Measurements from ENCODE around the gene ZNF174. TPM values are rescaled to one million over a fixed set of nuclear protein-coding genes. Genes with fewer than 3 reads are reported as not detected.
A peak's percentile ranks its signal among the peaks of the same experiment; 100 is the strongest.

The ZNF174 gene
- total RNA-seq, 2 experiments from 2014 or later = 5.6 to 5.7 TPM

- peaks cover 23% of the 10 kb centered on the region for H3K36me3 Mint-ChIP-seq (ENCODE audit: low read depth)
- H3K9me3 Mint-ChIP-seq = no peaks in the 10 kb centered on the region
- no peaks in the 10 kb centered on the region for H3K27me3 Mint-ChIP-seq
- H3K4me1 Mint-ChIP-seq (ENCODE audit: low read depth) = peaks cover 33% of the 10 kb centered on the region
- Histone ChIP-seq H3K9me3 (ENCODE audit: control insufficient read depth in 1 of 2, insufficient read depth in 1 of 2, low read length in 2 of 2) (no peaks in the 10 kb centered on the region), H3K36me3 (ENCODE audit: insufficient read depth, low read length) (peaks cover 6% of the 10 kb centered on the region), H3K27ac (ENCODE audit: low read depth in 1 of 2, low read length in 2 of 2) (no peak overlapping the region), H3K27me3 (ENCODE audit: control insufficient read depth in 1 of 2, insufficient read depth in 2 of 2, low read length in 2 of 2) (no peaks in the 10 kb centered on the region), H3K4me1 (ENCODE audit: insufficient read depth, low read length) (peaks cover 19% of the 10 kb centered on the region), H3K4me3 (ENCODE audit: low read length) (no peak overlapping the region)
- ATAC-seq (ENCODE audit: poor library complexity) (no peak), DNase-seq (no peak)
- H3K27ac Mint-ChIP-seq = peak overlapping the region; percentile 50
- POLR2A ChIA-PET = interaction anchor here (0.9 kb wide), 1 partner anchor 189 kb away, joined by 3 read pairs; no protein-coding TSS in a partner anchor
- TF ChIP-seq, protein P1, sequence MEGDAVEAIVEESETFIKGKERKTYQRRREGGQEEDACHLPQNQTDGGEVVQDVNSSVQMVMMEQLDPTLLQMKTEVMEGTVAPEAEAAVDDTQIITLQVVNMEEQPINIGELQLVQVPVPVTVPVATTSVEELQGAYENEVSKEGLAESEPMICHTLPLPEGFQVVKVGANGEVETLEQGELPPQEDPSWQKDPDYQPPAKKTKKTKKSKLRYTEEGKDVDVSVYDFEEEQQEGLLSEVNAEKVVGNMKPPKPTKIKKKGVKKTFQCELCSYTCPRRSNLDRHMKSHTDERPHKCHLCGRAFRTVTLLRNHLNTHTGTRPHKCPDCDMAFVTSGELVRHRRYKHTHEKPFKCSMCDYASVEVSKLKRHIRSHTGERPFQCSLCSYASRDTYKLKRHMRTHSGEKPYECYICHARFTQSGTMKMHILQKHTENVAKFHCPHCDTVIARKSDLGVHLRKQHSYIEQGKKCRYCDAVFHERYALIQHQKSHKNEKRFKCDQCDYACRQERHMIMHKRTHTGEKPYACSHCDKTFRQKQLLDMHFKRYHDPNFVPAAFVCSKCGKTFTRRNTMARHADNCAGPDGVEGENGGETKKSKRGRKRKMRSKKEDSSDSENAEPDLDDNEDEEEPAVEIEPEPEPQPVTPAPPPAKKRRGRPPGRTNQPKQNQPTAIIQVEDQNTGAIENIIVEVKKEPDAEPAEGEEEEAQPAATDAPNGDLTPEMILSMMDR (IDR thresholded peaks at IDR 0.05) = no peak
- CTCF ChIA-PET = no interaction called here
- H3K4me3 Mint-ChIP-seq = peak overlapping the region; percentile 30
- intact Hi-C loops (cut with DNase I, micrococcal nuclease) = loop anchor here in 1 of 2 experiments (10.0 kb wide), 1 partner anchor 429 kb away; the partner anchor contains the start of genes HCFC1R1, THOC6 and TNFRSF12A
Measured at GRCh38 chr16:3454093-3454492, 53.1 kb downstream of the ZNF174 start.

DNA sequence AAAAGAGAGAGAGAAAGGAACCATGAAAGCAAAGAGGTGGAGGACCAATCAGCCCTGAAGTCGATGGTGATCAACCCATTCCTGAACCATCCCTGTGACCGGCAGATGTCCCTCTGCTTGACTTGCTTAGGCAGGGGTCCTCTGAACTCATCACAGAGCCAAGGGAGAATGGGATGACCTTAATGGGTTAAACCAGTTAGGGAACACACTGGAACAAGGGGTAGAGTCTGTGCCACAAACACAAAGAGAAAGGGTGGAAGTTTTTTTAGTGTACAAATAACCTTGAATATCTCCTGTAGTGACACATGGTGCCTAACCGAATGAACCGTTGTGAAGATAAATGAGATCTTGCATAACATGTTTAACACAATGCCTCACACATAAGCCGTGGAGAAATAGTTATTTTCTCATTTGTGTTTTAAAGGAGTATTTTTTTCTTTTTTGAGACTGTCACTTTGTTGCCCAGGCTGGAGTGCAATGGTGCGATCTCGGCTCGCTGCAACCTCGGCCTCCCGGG is 53.7 kb downstream of the ZNF174 start:
- Mint-ChIP-seq H3K27ac (peak overlapping the region; percentile 50), H3K36me3 (ENCODE audit: low read depth) (peaks cover 18% of the 10 kb centered on the region), H3K4me3 (peak overlapping the region; percentile 30), H3K27me3 (no peaks in the 10 kb centered on the region), H3K9me3 (no peaks in the 10 kb centered on the region), H3K4me1 (ENCODE audit: low read depth) (peaks cover 39% of the 10 kb centered on the region)
- Histone ChIP-seq H3K27ac (ENCODE audit: low read depth in 1 of 2, low read length in 2 of 2) (no peak overlapping the region), H3K27me3 (ENCODE audit: control insufficient read depth in 1 of 2, insufficient read depth in 2 of 2, low read length in 2 of 2) (no peaks in the 10 kb centered on the region), H3K36me3 (ENCODE audit: insufficient read depth, low read length) (peaks cover 6% of the 10 kb centered on the region), H3K4me3 (ENCODE audit: low read length) (no peak overlapping the region), H3K9me3 (ENCODE audit: control insufficient read depth in 1 of 2, insufficient read depth in 1 of 2, low read length in 2 of 2) (no peaks in the 10 kb centered on the region), H3K4me1 (ENCODE audit: insufficient read depth, low read length) (peaks cover 25% of the 10 kb centered on the region)
- ATAC-seq (ENCODE audit: poor library complexity) = no peak
- DNase-seq = no peak
- ChIA-PET CTCF (no interaction called here), POLR2A (interaction anchor here (0.9 kb wide), 1 partner anchor 190 kb away, joined by 3 read pairs; no protein-coding TSS in a partner anchor)
- TF ChIP-seq, protein P1 (IDR thresholded peaks at IDR 0.05) = no peak
- intact Hi-C loops (cut with DNase I, micrococcal nuclease) = loop anchor here (5.0 to 10.0 kb wide), 7 partner anchors 147 to 430 kb away; partner anchors contain the start of genes ZNF263 (in 2 of the 2), HCFC1R1 (in 1 of the 2), THOC6 (in 1 of the 2) and TIGD7 (in 1 of the 2)

DNA sequence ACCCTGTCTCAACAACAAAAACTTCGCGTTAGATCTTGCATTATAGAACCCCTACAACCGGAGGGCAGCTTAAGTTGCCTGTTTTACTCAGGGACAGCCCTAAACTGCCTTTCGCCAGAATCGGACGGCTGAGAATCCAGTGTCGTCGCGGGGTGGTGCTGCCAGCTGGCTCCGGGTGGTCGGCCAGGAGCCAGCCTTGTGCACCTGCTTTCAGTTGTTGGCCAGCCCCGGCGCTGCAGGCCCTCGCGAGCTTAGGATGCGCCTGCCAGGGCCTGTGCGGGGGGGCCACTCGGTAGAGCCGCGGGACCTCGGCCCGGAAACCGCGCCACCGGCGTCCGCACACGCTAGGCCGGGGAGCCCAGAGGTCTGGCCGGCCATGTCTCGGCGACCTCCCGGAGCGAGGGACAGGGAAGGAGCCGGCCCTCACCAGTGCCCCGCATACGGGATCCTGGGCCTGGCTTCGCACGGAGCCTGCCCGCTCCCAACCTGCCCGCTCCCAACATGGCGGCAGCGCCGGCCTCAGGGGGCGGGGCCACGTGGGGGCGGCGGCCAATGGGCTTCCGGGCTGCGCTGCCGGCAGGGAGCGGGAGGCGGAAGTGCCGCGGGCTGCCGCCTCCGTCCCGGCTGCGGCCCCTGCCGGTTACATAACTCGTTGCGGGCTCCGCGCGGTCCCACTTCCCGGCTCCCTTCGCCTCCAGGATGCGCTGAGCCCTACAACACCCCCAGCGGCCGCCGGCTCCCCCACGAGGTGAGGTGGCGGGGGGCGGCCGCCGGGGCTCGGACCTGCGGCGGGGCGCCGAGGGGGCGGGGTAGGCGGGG is 56.6 kb downstream of the ZNF174 start:
- Mint-ChIP-seq H3K27ac (peak overlapping the region; percentile 83), H3K9me3 (no peaks in the 10 kb centered on the region), H3K27me3 (no peaks in the 10 kb centered on the region), H3K36me3 (ENCODE audit: low read depth) (peaks cover 8% of the 10 kb centered on the region), H3K4me3 (peak overlapping the region; percentile 76), H3K4me1 (ENCODE audit: low read depth) (peaks cover 59% of the 10 kb centered on the region)
- CTCF ChIA-PET = interaction anchor here (0.6 to 2.7 kb wide), 9 partner anchors 13 to 455 kb away, joined by 3 to 17 read pairs (median 4); partner anchors contain the start of genes CLUAP1, NAA60, TIGD7 and ZNF174
- Histone ChIP-seq H3K27me3 (ENCODE audit: control insufficient read depth in 1 of 2, insufficient read depth in 2 of 2, low read length in 2 of 2) (no peaks in the 10 kb centered on the region), H3K9me3 (ENCODE audit: control insufficient read depth in 1 of 2, insufficient read depth in 1 of 2, low read length in 2 of 2) (no peaks in the 10 kb centered on the region), H3K4me1 (ENCODE audit: insufficient read depth, low read length) (peaks cover 46% of the 10 kb centered on the region), H3K4me3 (ENCODE audit: low read length) (peak overlapping the region; percentile 83), H3K36me3 (ENCODE audit: insufficient read depth, low read length) (peaks cover 10% of the 10 kb centered on the region), H3K27ac (ENCODE audit: low read depth in 1 of 2, low read length in 2 of 2) (peak overlapping the region; percentile 84 to 90)
- DNase-seq = peak; percentile 74 to 97 (median 90)
- peak; percentile 86 for ATAC-seq (ENCODE audit: poor library complexity)
- TF ChIP-seq, protein P1 (IDR thresholded peaks at IDR 0.05) = peak; percentile 39
- intact Hi-C loops (cut with DNase I, micrococcal nuclease) = loop anchor here (1.0 to 10.0 kb wide), 10 partner anchors 43 to 433 kb away; partner anchors contain the start of genes ZNF174 (in 2 of the 2), ZNF263 (in 2 of the 2), ZSCAN32 (in 2 of the 2) and HCFC1R1 (in 1 of the 2)
- POLR2A ChIA-PET = interaction anchor here (0.6 to 2.2 kb wide), 14 partner anchors 10 to 323 kb away, joined by 3 to 41 read pairs (median 6); partner anchors contain the start of genes CLUAP1, NAA60, ZNF174 and ZNF213
